Measurements from ENCODE around the gene DIAPH2.
A peak's percentile ranks its signal among the peaks of the same experiment; 100 is the strongest.

Gene DIAPH2

GRCh38 chrX:97479106-97479890 lies 794.7 kb downstream of the DIAPH2 start:
- DNase-seq (ENCODE audit: low read depth, low spot score) = no peak

- no peak for DNase-seq (ENCODE audit: low read depth, low spot score)
These were observed 796.6 kb downstream of the DIAPH2 start for GRCh38 chrX:97481228-97481627.

GRCh38 chrX:97482666-97483300 lies 798.1 kb downstream of the DIAPH2 start:
- no peak for DNase-seq (ENCODE audit: low read depth, low spot score)

- no peak for DNase-seq (ENCODE audit: low read depth, low spot score)
These were observed 806.0 kb downstream of the DIAPH2 start for GRCh38 chrX:97490656-97491055.

- no peak for DNase-seq (ENCODE audit: low read depth, low spot score)
These were observed 810.2 kb downstream of the DIAPH2 start for GRCh38 chrX:97494756-97495372.

- no peak for DNase-seq (ENCODE audit: low read depth, low spot score)
These were observed 813.5 kb downstream of the DIAPH2 start for GRCh38 chrX:97498093-97498492.

- DNase-seq (ENCODE audit: low read depth, low spot score) = no peak
These were observed 819.8 kb downstream of the DIAPH2 start for GRCh38 chrX:97504431-97504830.

- DNase-seq (ENCODE audit: low read depth, low spot score) = no peak
These were observed 833.1 kb downstream of the DIAPH2 start for GRCh38 chrX:97517763-97518162.

- DNase-seq (ENCODE audit: low read depth, low spot score) = no peak
These were observed 837.7 kb downstream of the DIAPH2 start for GRCh38 chrX:97522307-97522706.

- DNase-seq (ENCODE audit: low read depth, low spot score) = no peak
These were observed 839.7 kb downstream of the DIAPH2 start for GRCh38 chrX:97524340-97524739.

GRCh38 chrX:97524997-97525396 lies 840.4 kb downstream of the DIAPH2 start:
- no peak for DNase-seq (ENCODE audit: low read depth, low spot score)

- no peak for DNase-seq (ENCODE audit: low read depth, low spot score)
These were observed 841.3 kb downstream of the DIAPH2 start for GRCh38 chrX:97525981-97526380.

GRCh38 chrX:97527725-97528124 lies 843.1 kb downstream of the DIAPH2 start:
- no peak for DNase-seq (ENCODE audit: low read depth, low spot score)

- peak; percentile 4 for DNase-seq (ENCODE audit: low read depth, low spot score)
These were observed 845.0 kb downstream of the DIAPH2 start for GRCh38 chrX:97529536-97530200.

- DNase-seq (ENCODE audit: low read depth, low spot score) = no peak
These were observed 847.2 kb downstream of the DIAPH2 start for GRCh38 chrX:97531825-97532224.

GRCh38 chrX:97538745-97539144 lies 854.1 kb downstream of the DIAPH2 start:
- no peak for DNase-seq (ENCODE audit: low read depth, low spot score)

GRCh38 chrX:97539970-97540519 lies 855.4 kb downstream of the DIAPH2 start:
- DNase-seq (ENCODE audit: low read depth, low spot score) = no peak

- DNase-seq (ENCODE audit: low read depth, low spot score) = no peak
These were observed 863.4 kb downstream of the DIAPH2 start for GRCh38 chrX:97547877-97548578.

- DNase-seq (ENCODE audit: low read depth, low spot score) = no peak
These were observed 867.2 kb downstream of the DIAPH2 start for GRCh38 chrX:97551821-97552220.

GRCh38 chrX:97553833-97554232 lies 869.2 kb downstream of the DIAPH2 start:
- no peak for DNase-seq (ENCODE audit: low read depth, low spot score)

- no peak for DNase-seq (ENCODE audit: low read depth, low spot score)
These were observed 871.7 kb downstream of the DIAPH2 start for GRCh38 chrX:97556359-97556758.
